Loucy (cell line): ENCODE results near the gene SSTR5.

Source experiments
- H2AFZ ChIP-seq: fragments of 200-600 bp; sonication (generic); 2 replicates; pipeline ENCODE4 v1.6.0; 2016; ENCODE audit warnings: antibody characterized with exemption, mild to moderate bottlenecking, low read length, moderate library complexity
- H3F3A ChIP-seq: fragments of 200-600 bp; 2 replicates; pipeline ENCODE4 v1.6.0; 2016; ENCODE audit warnings: antibody characterized with exemption, low read depth, mild to moderate bottlenecking
- H3K27me3 ChIP-seq: fragments of 200-600 bp; sonication (generic); 2 replicates; pipeline ENCODE4 v1.6.1; 2014; ENCODE audit warnings: low read length, mild to moderate bottlenecking; ENCODE audit not compliant: insufficient read depth, poor library complexity, severe bottlenecking
- H3K36me3 ChIP-seq: fragments of 200-600 bp; sonication (generic); 2 replicates; pipeline ENCODE4 v1.6.1; 2016; ENCODE audit warnings: low read length; ENCODE audit not compliant: insufficient read depth
- H3K4me1 ChIP-seq: fragments of 200-600 bp; sonication (generic); 2 replicates; pipeline ENCODE4 v1.5.1; 2014; ENCODE audit warnings: low read length, mild to moderate bottlenecking; ENCODE audit not compliant: insufficient read depth, poor library complexity, severe bottlenecking
- H3K4me2 ChIP-seq: fragments of 200-600 bp; sonication (generic); 2 replicates; pipeline ENCODE4 v1.6.0; 2014; ENCODE audit warnings: antibody characterized with exemption, low read length, low read depth, mild to moderate bottlenecking; ENCODE audit not compliant: poor library complexity, severe bottlenecking
- H3K4me3 ChIP-seq: fragments of 200-600 bp; sonication (generic); 2 replicates; pipeline ENCODE4 v1.5.1; 2014; ENCODE audit warnings: low read length, mild to moderate bottlenecking, mixed read lengths; ENCODE audit not compliant: poor library complexity, severe bottlenecking
- H3K79me2 ChIP-seq: fragments of 200-600 bp; sonication (generic); 2 replicates; pipeline ENCODE4 v1.6.1; 2014; ENCODE audit warnings: low read length; ENCODE audit not compliant: insufficient read depth
- H3K9ac ChIP-seq: fragments of 200-600 bp; sonication (generic); 2 replicates; pipeline ENCODE4 v1.6.0; 2014; ENCODE audit warnings: mild to moderate bottlenecking, low read depth, low read length, moderate library complexity; ENCODE audit not compliant: poor library complexity, severe bottlenecking
- H3K9me2 ChIP-seq: fragments of 200-600 bp; sonication (generic); replicated peaks from 2 replicates; pipeline ENCODE4 v1.6.1; 2016; ENCODE audit warnings: low read depth, low read length, mixed read lengths
- H3K9me3 ChIP-seq: fragments of 200-600 bp; sonication (generic); 2 replicates; pipeline ENCODE4 v1.6.1; 2014; ENCODE audit warnings: mild to moderate bottlenecking, antibody characterized with exemption, low read length, low read depth; ENCODE audit not compliant: insufficient read depth
- H4K20me1 ChIP-seq: fragments of 200-600 bp; sonication (generic); 2 replicates; pipeline ENCODE4 v1.6.0; 2014; ENCODE audit warnings: antibody characterized with exemption, low read length, mild to moderate bottlenecking; ENCODE audit not compliant: insufficient read depth, poor library complexity, severe bottlenecking
- CTCF ChIP-seq: fragments of 200-600 bp; sonication (generic); conservative IDR thresholded peaks from 2 replicates; pipeline ENCODE4 v1.5.1; 2014; ENCODE audit warnings: mild to moderate bottlenecking, antibody characterized with exemption, low read length
- EZH2phosphoT487 ChIP-seq: fragments of 200-600 bp; IDR thresholded peaks from 2 replicates; pipeline ENCODE4 v1.6.1; 2018; ENCODE audit warnings: antibody characterized with exemption, mild to moderate bottlenecking, moderate library complexity, borderline replicate concordance

Gene SSTR5

GRCh38 chr16:1047123-1047522 lies 25.4 kb upstream of the SSTR5 start:
- no peaks in the 10 kb centered on the region for H3F3A ChIP-seq
- no peaks in the 10 kb centered on the region for H3K9me3 ChIP-seq
- no peaks in the 10 kb centered on the region for H3K27me3 ChIP-seq
- no peak for TF ChIP-seq CTCF
- TF ChIP-seq EZH2phosphoT487, result no peak
- no peak overlapping the region for H3K4me2 ChIP-seq
- H3K4me3 ChIP-seq, result no peak overlapping the region
- no peak overlapping the region for H3K9ac ChIP-seq
- H3K4me1 ChIP-seq, result no peaks in the 10 kb centered on the region
- H2AFZ ChIP-seq, result no peak overlapping the region
- H3K9me2 ChIP-seq, result no peaks in the 10 kb centered on the region
- H3K79me2 ChIP-seq, result no peaks in the 10 kb centered on the region
- H4K20me1 ChIP-seq, result no peaks in the 10 kb centered on the region
- H3K36me3 ChIP-seq, result no peaks in the 10 kb centered on the region

GRCh38 chr16:1047801-1048200 lies 24.7 kb upstream of the SSTR5 start:
- Histone ChIP-seq H3K4me3 (no peak overlapping the region), H3K9me2 (no peaks in the 10 kb centered on the region), H3K36me3 (no peaks in the 10 kb centered on the region), H3K79me2 (no peaks in the 10 kb centered on the region), H3F3A (no peaks in the 10 kb centered on the region), H3K9ac (no peak overlapping the region), H3K4me2 (no peak overlapping the region), H2AFZ (no peak overlapping the region), H3K4me1 (no peaks in the 10 kb centered on the region), H3K9me3 (no peaks in the 10 kb centered on the region), H3K27me3 (no peaks in the 10 kb centered on the region), H4K20me1 (no peaks in the 10 kb centered on the region)
- no peak for TF ChIP-seq EZH2phosphoT487
- no peak for TF ChIP-seq CTCF

GRCh38 chr16:1048442-1049112 lies 24.0 kb upstream of the SSTR5 start:
- Histone ChIP-seq H3K4me3 (no peak overlapping the region), H3F3A (no peaks in the 10 kb centered on the region)

More at GRCh38 chr16:1048442-1049112, 24.0 kb upstream of the SSTR5 start:
- Histone ChIP-seq H3K36me3 (no peaks in the 10 kb centered on the region), H4K20me1 (no peaks in the 10 kb centered on the region), H3K4me1 (no peaks in the 10 kb centered on the region), H3K79me2 (no peaks in the 10 kb centered on the region), H3K4me2 (no peak overlapping the region), H3K27me3 (no peaks in the 10 kb centered on the region), H3K9me2 (no peaks in the 10 kb centered on the region), H3K9ac (no peak overlapping the region), H2AFZ (no peak overlapping the region), H3K9me3 (no peaks in the 10 kb centered on the region)
- TF ChIP-seq EZH2phosphoT487 (no peak), CTCF (no peak)
